Ovary (tissue), 9 donors: Measurements from ENCODE around the gene FGD4. TPM values are rescaled to one million over a fixed set of nuclear protein-coding genes. Genes with fewer than 3 reads are reported as not detected.

Experiments used
- DNase-seq, 5 donors: peaks; one replicate each; pipeline ENCODE4 v3.0.0-alpha.2; 2019 to 2020
- H3K27ac ChIP-seq, 2 donors: fragments of 200-600 bp; one replicate each; pipeline versions ENCODE4 v1.5.1 to v1.8.0; 2019 to 2022
- H3K27me3 ChIP-seq: fragments of 200-600 bp; one replicate; pipeline ENCODE4 v1.8.0; 2022
- H3K36me3 ChIP-seq: fragments of 200-600 bp; sonication (generic); one replicate; pipeline ENCODE4 v1.5.1; 2019
- H3K4me1 ChIP-seq: one replicate; pipeline ENCODE4 v1.8.1; 2013; ENCODE audit warnings: mild to moderate bottlenecking, moderate library complexity; ENCODE audit not compliant: insufficient read depth
- H3K4me3 ChIP-seq: fragments of 200-600 bp; sonication (generic); one replicate; pipeline ENCODE4 v1.5.1; 2017
- H3K9me3 ChIP-seq, 2 donors: fragments of 200-600 bp in 1 of 2; sonication (generic) in 1 of 2; one replicate each; pipeline versions ENCODE4 v1.5.1 to v1.8.1; 2013 to 2019; ENCODE audit warnings: mild to moderate bottlenecking in 1 of 2, moderate library complexity in 1 of 2
- CTCF ChIP-seq, 3 donors: fragments of 450-650 bp in 2 of 3; fragments of 200-600 bp in 1 of 3; IDR thresholded peaks; one replicate each; pipeline versions ENCODE4 v1.5.1 to v1.8.0; 2016 to 2022; ENCODE audit warnings: antibody characterized with exemption in 3 of 3, mild to moderate bottlenecking in 1 of 3
- EP300 ChIP-seq: sonication (generic); formaldehyde crosslinking; IDR thresholded peaks from one replicate; pipeline ENCODE4 v1.6.1; 2017; ENCODE audit warnings: antibody characterized with exemption
- POLR2A ChIP-seq: fragments of 450-650 bp; IDR thresholded peaks from one replicate; pipeline ENCODE4 v1.6.1; 2017; ENCODE audit warnings: antibody characterized with exemption, mild to moderate bottlenecking, moderate library complexity
- WGBS, 3 donors: extraction: QIAGEN DNeasy Blood & Tissue Kit in 1 of 3; methylation state at CpG; one replicate each; pipeline versions ENCODE4 v1.1.5 to v1.1.7; 2013 to 2017; 5-methylcytosine and 5-hydroxymethylcytosine counted together
- intact Hi-C, 4 donors: fragments of 100-400 bp; cut with DNase I; formaldehyde crosslinking; loops; one replicate each; pipeline versions ENCODE4 v1.11.0 to v1.15.1; 2022 to 2023
- polyA plus RNA-seq, 2 donors: library from polyadenylated mRNA; stranded (reverse); fragments of 200-250 nt in 1 of 2; fragments of 350-450 nt in 1 of 2; fragmentation: Illumina TruSeq in 1 of 2; extraction: RNeasy Lipid Tissue Mini Kit (QIAGEN cat#74804) in 1 of 2; gene quantifications; one replicate each; pipeline ENCODE4 v1.2.3, GENCODE V29; 2013 to 2014
- total RNA-seq, 7 donors: library from RNA; depleted of rRNA in 2 of 7; stranded (reverse); fragments of >200 nt in 2 of 7; fragmentation: NEBNext Ultra II Directional in 3 of 7; extraction: Animal tissue kit (Norgen Biotek cat#: 25700) in 3 of 7; gene quantifications; one replicate each; pipeline versions ENCODE4 v1.1.0 to v1.2.4, GENCODE V29; 2016 to 2023
- donor health status: DM: no; HTN: no; CAD: no; lungs with moderate emphysema.
- donor health status: DM: no; HTN: no; CAD: no.
- donor health status: Bipolar disorder and iron deficiency.
- donor health status: DM: yes; HTN: yes; CAD: no.
- donor health status: DM: no; HTN: no; CAD: no.
- donor health status: DM: yes; HTN: yes; CAD: no.

FGD4 gene
- total and polyA plus RNA-seq, 9 donors: 14.6 to 85.0 (median 51.6) TPM

DNA sequence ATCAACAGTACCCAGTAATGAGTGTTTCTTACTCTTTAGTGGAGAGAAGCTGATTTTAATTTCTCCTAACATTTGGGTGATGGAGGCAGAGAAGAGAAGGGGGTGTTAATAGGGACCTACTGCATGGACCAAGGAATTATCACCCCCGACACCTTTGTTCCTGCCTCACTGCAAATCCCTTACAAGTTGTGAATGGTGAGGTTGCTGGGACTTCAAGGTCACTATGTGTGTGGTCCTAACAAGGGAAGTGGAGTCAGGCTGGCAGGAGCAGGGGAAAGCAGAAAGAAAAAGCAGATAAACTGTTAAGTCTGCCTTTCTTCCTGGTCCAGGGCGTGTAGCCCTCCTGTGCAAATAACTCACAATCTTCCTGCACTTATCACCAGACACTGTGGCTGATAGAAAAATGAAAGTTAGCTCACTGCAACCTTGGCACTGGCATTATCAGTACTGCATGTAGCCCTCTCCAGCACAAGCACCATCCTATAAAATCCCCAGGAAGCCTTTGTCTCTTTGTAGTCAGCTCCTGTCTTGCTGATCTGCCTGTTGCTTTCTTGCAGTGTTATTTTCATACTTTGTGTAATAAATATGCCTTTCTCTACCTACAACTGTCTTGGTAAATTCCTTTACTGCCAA lies 167.4 kb downstream of the FGD4 start:
- WGBS, 3 donors: 34 to 63% (median 35%) methylated on average over 2 of the region's 2 CpGs
- no peaks in the 10 kb centered on the region for H3K27me3 ChIP-seq
- no peak overlapping the region for H3K4me3 ChIP-seq
- TF ChIP-seq EP300: no peak
- no peak for TF ChIP-seq CTCF (IDR thresholded peaks at IDR 0.05)
- TF ChIP-seq POLR2A: no peak
- DNase-seq: no peak
- peak overlapping the region in 1 of 2 donors; percentile 42 for H3K27ac ChIP-seq
- H3K36me3 ChIP-seq: no peaks in the 10 kb centered on the region
- intact Hi-C loops: no loop called here
- peaks cover 20% of the 10 kb centered on the region for H3K4me1 ChIP-seq
- no peaks in the 10 kb centered on the region for H3K9me3 ChIP-seq

DNA sequence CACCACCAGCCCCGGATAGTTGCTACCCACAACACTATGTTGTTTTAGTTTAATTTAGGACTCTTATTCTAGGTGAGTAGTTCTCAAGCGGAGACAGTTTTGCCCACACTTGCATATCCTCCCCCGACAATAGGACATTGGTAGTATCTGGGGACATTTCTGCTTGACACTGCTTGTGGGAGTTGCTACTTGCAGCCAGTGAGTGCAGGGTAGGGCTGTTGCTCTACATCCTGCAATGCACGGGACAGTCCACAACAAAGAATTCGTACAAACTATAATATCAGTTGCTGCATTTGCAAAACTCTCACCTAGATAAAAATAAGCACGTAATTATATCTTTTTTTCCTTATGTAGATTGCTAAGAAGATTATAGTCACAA lies 167.9 kb downstream of the FGD4 start:
- peaks cover 18% of the 10 kb centered on the region for H3K4me1 ChIP-seq
- TF ChIP-seq CTCF (IDR thresholded peaks at IDR 0.05) (no peak), EP300 (no peak), POLR2A (no peak)
- no peaks in the 10 kb centered on the region for H3K27me3 ChIP-seq
- DNase-seq: no peak
- no peaks in the 10 kb centered on the region for H3K36me3 ChIP-seq
- 65 to 76% (median 66%) methylated on average over 6 of the region's 6 CpGs for WGBS, 3 donors
- intact Hi-C loops: no loop called here
- no peaks in the 10 kb centered on the region for H3K9me3 ChIP-seq
- H3K4me3 ChIP-seq: no peak overlapping the region
- peak overlapping the region in 1 of 2 donors; percentile 42 for H3K27ac ChIP-seq

DNA sequence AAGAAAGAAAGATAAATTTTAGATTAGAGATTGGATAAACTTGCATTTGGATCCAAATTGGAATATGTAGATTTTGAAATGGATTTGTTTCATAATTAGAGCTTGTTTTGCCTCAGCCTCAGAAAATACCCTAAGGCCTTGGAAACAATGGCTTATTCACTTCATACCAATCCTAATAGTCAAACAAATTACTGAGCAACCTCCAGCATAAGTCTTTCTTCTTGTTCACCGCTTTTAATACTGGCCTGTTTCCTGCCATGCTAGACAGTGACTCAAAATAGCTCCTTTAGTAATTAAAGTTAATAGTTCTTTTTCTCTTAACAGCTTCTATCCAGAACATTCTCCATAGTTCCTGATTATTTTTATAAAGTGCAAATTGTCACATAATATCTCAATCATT lies 168.9 kb downstream of the FGD4 start:
- Histone ChIP-seq H3K27me3 (no peaks in the 10 kb centered on the region), H3K4me1 (peaks cover 18% of the 10 kb centered on the region), H3K27ac (no peak overlapping the region), H3K4me3 (no peak overlapping the region), H3K9me3 (no peaks in the 10 kb centered on the region), H3K36me3 (no peaks in the 10 kb centered on the region)
- TF ChIP-seq EP300 (no peak), CTCF (IDR thresholded peaks at IDR 0.05) (no peak), POLR2A (no peak)
- DNase-seq: no peak
- intact Hi-C loops: no loop called here
- 16 to 25% (median 24%) methylated on average over 1 of the region's 1 CpG for WGBS, 3 donors

- no peak overlapping the region for H3K27ac ChIP-seq
- intact Hi-C loops: no loop called here
- DNase-seq: no peak
- no peak overlapping the region for H3K4me3 ChIP-seq
- TF ChIP-seq EP300 (no peak), CTCF (IDR thresholded peaks at IDR 0.05) (no peak), POLR2A (no peak)
- no peaks in the 10 kb centered on the region for H3K36me3 ChIP-seq
- H3K9me3 ChIP-seq: no peaks in the 10 kb centered on the region
- 22 to 43% (median 42%) methylated on average over 2 of the region's 2 CpGs for WGBS, 3 donors
- H3K4me1 ChIP-seq: peaks cover 18% of the 10 kb centered on the region
- H3K27me3 ChIP-seq: no peaks in the 10 kb centered on the region
Measured at GRCh38 chr12:32569259-32569658, 169.9 kb downstream of the FGD4 start.
